Upper lobe of left lung (tissue), 6 donors: ENCODE measurements around the gene KRT4. TPM values are rescaled to one million over a fixed set of nuclear protein-coding genes. Genes with fewer than 3 reads are reported as not detected.

Experiments
- ATAC-seq, 2 donors: fragments of 200-7000 bp; cut with Tn5 transposase; one replicate each; pipeline ENCODE4 v1.9.1; 2022; ENCODE audit warnings: mild to moderate bottlenecking in 2 of 2, moderate library complexity in 2 of 2; ENCODE audit not compliant: low FRiP score in 2 of 2
- DNase-seq, 2 donors: peaks; one replicate each; pipeline ENCODE4 v3.0.0-alpha.2; 2019 to 2020
- H3K27ac ChIP-seq, 4 donors: fragments of 200-600 bp; sonication (generic); one replicate each; pipeline ENCODE4 v1.5.1; 2016 to 2019
- H3K27me3 ChIP-seq, 4 donors: fragments of 200-600 bp; sonication (generic); one replicate each; pipeline ENCODE4 v1.5.1; 2017 to 2019
- H3K36me3 ChIP-seq, 4 donors: fragments of 200-600 bp; sonication (generic); one replicate each; pipeline ENCODE4 v1.5.1; 2016 to 2019
- H3K4me1 ChIP-seq, 4 donors: fragments of 200-600 bp; sonication (generic); one replicate each; pipeline ENCODE4 v1.5.1; 2018 to 2019
- H3K4me3 ChIP-seq, 4 donors: fragments of 200-600 bp; sonication (generic); one replicate each; pipeline ENCODE4 v1.5.1; 2017 to 2019; ENCODE audit warnings: mild to moderate bottlenecking in 2 of 4, moderate library complexity in 1 of 4
- H3K9me3 ChIP-seq, 4 donors: fragments of 200-600 bp; sonication (generic); one replicate each; pipeline ENCODE4 v1.5.1; 2018 to 2019
- CTCF ChIP-seq, 6 experiments: fragments of 450-650 bp in 4 of 6; fragments of 200-600 bp in 2 of 6; sonication (generic) in 2 of 6; IDR thresholded peaks; one replicate each; pipeline ENCODE4 v1.5.1; 2016 to 2019; ENCODE audit warnings: antibody characterized with exemption in 6 of 6
- EP300 ChIP-seq, 4 donors: sonication (generic); formaldehyde crosslinking; IDR thresholded peaks; one replicate each; pipeline ENCODE4 v1.5.1; 2017; ENCODE audit warnings: antibody characterized with exemption in 4 of 4, control low read depth in 2 of 4
- POLR2A ChIP-seq, 4 donors: fragments of 450-650 bp; IDR thresholded peaks; one replicate each; pipeline ENCODE4 v1.5.1; 2016 to 2017; ENCODE audit warnings: antibody characterized with exemption in 4 of 4, mild to moderate bottlenecking in 2 of 4
- POLR2AphosphoS5 ChIP-seq, 2 donors: sonication (generic); formaldehyde crosslinking; IDR thresholded peaks; one replicate each; pipeline ENCODE4 v1.5.1; 2017; ENCODE audit warnings: antibody characterized with exemption in 2 of 2
- WGBS, 2 donors: methylation state at CpG; one replicate each; pipeline ENCODE4 v1.1.5; 2017 to 2018; 5-methylcytosine and 5-hydroxymethylcytosine counted together
- total RNA-seq, 6 donors: library from RNA; depleted of rRNA in 4 of 6; stranded (reverse); fragments of >200 nt in 4 of 6; gene quantifications; one replicate each; pipeline versions ENCODE4 v1.1.0 to v1.2.1, GENCODE V29; 2016 to 2021
- donor health status: DM: no; HTN: no; CAD: no; lungs with moderate emphysema.
- donor health status: DM: no; HTN: yes; CAD: no; lungs with severe emphysema.

KRT4 gene
- total RNA-seq, 6 donors from 2014 or later = 2.1 to 36.1 (median 15.1) TPM

- H3K4me3 ChIP-seq = no peak overlapping the region
- no peak for DNase-seq
- H3K4me1 ChIP-seq = no peaks in the 10 kb centered on the region
- H3K27me3 ChIP-seq = peaks cover 0 to 5% (median 0%) of the 10 kb centered on the region in 4 donors
- WGBS, 2 donors = 87 to 92% methylated on average over 9 to 11 of the region's 11 CpGs
- no peak for TF ChIP-seq CTCF (IDR thresholded peaks at IDR 0.05)
- no peak for TF ChIP-seq POLR2AphosphoS5 (IDR thresholded peaks at IDR 0.05)
- no peak for TF ChIP-seq POLR2A (IDR thresholded peaks at IDR 0.05)
- TF ChIP-seq EP300 (IDR thresholded peaks at IDR 0.05) = no peak
- H3K27ac ChIP-seq = no peak overlapping the region
- no peak for ATAC-seq
- H3K36me3 ChIP-seq = no peaks in the 10 kb centered on the region
- no peaks in the 10 kb centered on the region for H3K9me3 ChIP-seq
Observed at GRCh38 chr12:52806821-52807543, 6.9 kb downstream of the KRT4 start.

GRCh38 chr12:52806169-52806811 is 7.6 kb downstream of the KRT4 start:
- peaks cover 0 to 4% (median 0%) of the 10 kb centered on the region in 4 donors for H3K4me1 ChIP-seq
- DNase-seq (no peak), ATAC-seq (no peak)
- H3K27me3 ChIP-seq = peaks cover 0 to 5% (median 0%) of the 10 kb centered on the region in 4 donors
- WGBS, 2 donors = 95 to 97% methylated on average over 3 of the region's 3 CpGs
- no peak for TF ChIP-seq EP300 (IDR thresholded peaks at IDR 0.05)
- TF ChIP-seq POLR2AphosphoS5 (IDR thresholded peaks at IDR 0.05) = no peak
- TF ChIP-seq POLR2A (IDR thresholded peaks at IDR 0.05) = no peak
- no peak for TF ChIP-seq CTCF (IDR thresholded peaks at IDR 0.05)
- H3K27ac ChIP-seq = no peak overlapping the region
- no peaks in the 10 kb centered on the region for H3K36me3 ChIP-seq
- H3K9me3 ChIP-seq = no peaks in the 10 kb centered on the region
- no peak overlapping the region for H3K4me3 ChIP-seq

GRCh38 chr12:52805739-52806138 is 8.2 kb downstream of the KRT4 start:
- Histone ChIP-seq H3K27ac (no peak overlapping the region), H3K4me1 (peaks cover 0 to 9% (median 3%) of the 10 kb centered on the region in 4 donors), H3K27me3 (peaks cover 0 to 3% (median 0%) of the 10 kb centered on the region in 4 donors), H3K9me3 (no peaks in the 10 kb centered on the region), H3K36me3 (no peaks in the 10 kb centered on the region), H3K4me3 (no peak overlapping the region)
- DNase-seq = no peak
- no peak for TF ChIP-seq POLR2A (IDR thresholded peaks at IDR 0.05)
- ATAC-seq = no peak
- WGBS, 2 donors = 90 to 100% methylated on average over 3 of the region's 3 CpGs

- no peak for ATAC-seq
Observed at GRCh38 chr12:52805000-52805399, 8.9 kb downstream of the KRT4 start.

More at GRCh38 chr12:52805000-52805399, 8.9 kb downstream of the KRT4 start:
- 43 to 59% methylated on average over 1 of the region's 1 CpG for WGBS, 2 donors
- DNase-seq = no peak
- Histone ChIP-seq H3K4me1 (peaks cover 6 to 17% (median 9%) of the 10 kb centered on the region in 4 donors), H3K27me3 (no peaks in the 10 kb centered on the region), H3K9me3 (no peaks in the 10 kb centered on the region), H3K27ac (no peak overlapping the region), H3K36me3 (no peaks in the 10 kb centered on the region), H3K4me3 (no peak overlapping the region)
- no peak for TF ChIP-seq CTCF (IDR thresholded peaks at IDR 0.05)
- TF ChIP-seq POLR2A (IDR thresholded peaks at IDR 0.05) = no peak
- TF ChIP-seq POLR2AphosphoS5 (IDR thresholded peaks at IDR 0.05) = no peak
- no peak for TF ChIP-seq EP300 (IDR thresholded peaks at IDR 0.05)
